Measurements from ENCODE around the gene RNF121.
"Not testable (repeated sequence)": the region's sequence is repeated elsewhere in the genome, so short reads cannot be mapped to it uniquely, and the experiment has no call there.

DNA sequence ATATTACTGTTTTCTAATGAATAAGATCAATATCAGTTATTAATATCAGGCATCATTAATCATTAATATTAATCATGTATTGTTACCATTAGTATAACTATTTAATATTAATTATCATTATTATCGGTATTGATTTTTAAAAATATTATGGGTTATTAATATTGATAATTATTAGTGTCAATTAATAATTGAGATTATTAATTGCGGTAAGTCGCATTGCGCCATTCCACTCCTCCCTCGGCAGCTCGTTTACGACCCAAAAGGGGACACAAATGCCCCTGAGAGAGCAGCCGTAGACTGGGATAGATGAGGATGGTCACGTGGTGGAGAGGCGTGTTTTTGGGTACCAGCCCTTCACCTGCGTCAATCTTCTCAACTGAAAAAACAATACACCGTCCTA lies 43.0 kb upstream of the RNF121 start:
- TF ChIP-seq POLR2A (IDR thresholded peaks at IDR 0.05; ENCODE audit: control extremely low read depth in 1 of 2, low read depth in 2 of 2, low read length in 2 of 2) = not testable (repeated sequence)
- TF ChIP-seq, protein P1, sequence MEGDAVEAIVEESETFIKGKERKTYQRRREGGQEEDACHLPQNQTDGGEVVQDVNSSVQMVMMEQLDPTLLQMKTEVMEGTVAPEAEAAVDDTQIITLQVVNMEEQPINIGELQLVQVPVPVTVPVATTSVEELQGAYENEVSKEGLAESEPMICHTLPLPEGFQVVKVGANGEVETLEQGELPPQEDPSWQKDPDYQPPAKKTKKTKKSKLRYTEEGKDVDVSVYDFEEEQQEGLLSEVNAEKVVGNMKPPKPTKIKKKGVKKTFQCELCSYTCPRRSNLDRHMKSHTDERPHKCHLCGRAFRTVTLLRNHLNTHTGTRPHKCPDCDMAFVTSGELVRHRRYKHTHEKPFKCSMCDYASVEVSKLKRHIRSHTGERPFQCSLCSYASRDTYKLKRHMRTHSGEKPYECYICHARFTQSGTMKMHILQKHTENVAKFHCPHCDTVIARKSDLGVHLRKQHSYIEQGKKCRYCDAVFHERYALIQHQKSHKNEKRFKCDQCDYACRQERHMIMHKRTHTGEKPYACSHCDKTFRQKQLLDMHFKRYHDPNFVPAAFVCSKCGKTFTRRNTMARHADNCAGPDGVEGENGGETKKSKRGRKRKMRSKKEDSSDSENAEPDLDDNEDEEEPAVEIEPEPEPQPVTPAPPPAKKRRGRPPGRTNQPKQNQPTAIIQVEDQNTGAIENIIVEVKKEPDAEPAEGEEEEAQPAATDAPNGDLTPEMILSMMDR (IDR thresholded peaks at IDR 0.05; ENCODE audit: control extremely low read depth in 1 of 3, insufficient read depth in 1 of 3, low read depth in 1 of 3, low read length in 3 of 3) = not testable (repeated sequence)
- TF ChIP-seq, protein P2, sequence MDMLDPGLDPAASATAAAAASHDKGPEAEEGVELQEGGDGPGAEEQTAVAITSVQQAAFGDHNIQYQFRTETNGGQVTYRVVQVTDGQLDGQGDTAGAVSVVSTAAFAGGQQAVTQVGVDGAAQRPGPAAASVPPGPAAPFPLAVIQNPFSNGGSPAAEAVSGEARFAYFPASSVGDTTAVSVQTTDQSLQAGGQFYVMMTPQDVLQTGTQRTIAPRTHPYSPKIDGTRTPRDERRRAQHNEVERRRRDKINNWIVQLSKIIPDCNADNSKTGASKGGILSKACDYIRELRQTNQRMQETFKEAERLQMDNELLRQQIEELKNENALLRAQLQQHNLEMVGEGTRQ (IDR thresholded peaks at IDR 0.05; ENCODE audit: low read length) = not testable (repeated sequence)

Data from H1 (cell line).